Measurements from ENCODE around the gene DLG2. TPM values are rescaled to one million over a fixed set of nuclear protein-coding genes. Genes with fewer than 3 reads are reported as not detected.

Gene DLG2
- total RNA-seq, 1 experiment from 2014 or later, result 17.5 TPM

DNA sequence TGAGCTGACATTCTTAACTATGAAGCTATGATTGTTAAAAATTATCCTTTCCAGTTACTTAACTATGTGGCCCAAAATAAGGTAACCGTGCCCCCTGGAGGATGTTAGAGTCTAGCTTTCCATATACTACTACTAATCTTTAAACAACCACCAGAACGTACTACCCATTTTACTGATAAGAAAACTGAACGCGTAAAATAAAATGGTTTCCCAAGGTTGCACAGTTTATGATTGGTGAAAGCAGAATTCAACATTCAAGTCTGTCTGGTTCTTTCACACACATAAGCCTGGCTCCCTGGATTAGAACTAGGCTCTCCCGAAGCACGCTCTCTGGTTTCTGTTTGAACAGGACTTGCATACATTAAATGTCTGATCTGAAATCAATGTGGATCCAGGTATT is 1903.1 kb downstream of the DLG2 start (continued):
- TF ChIP-seq, protein P1, sequence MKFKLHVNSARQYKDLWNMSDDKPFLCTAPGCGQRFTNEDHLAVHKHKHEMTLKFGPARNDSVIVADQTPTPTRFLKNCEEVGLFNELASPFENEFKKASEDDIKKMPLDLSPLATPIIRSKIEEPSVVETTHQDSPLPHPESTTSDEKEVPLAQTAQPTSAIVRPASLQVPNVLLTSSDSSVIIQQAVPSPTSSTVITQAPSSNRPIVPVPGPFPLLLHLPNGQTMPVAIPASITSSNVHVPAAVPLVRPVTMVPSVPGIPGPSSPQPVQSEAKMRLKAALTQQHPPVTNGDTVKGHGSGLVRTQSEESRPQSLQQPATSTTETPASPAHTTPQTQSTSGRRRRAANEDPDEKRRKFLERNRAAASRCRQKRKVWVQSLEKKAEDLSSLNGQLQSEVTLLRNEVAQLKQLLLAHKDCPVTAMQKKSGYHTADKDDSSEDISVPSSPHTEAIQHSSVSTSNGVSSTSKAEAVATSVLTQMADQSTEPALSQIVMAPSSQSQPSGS (CRISPR knock-in tag; IDR thresholded peaks at IDR 0.05; ENCODE audit: borderline replicate concordance, low read depth), result no peak

GRCh38 chr11:83722392-83723119 is 1904.6 kb downstream of the DLG2 start:
- DNase-seq (ENCODE audit: low spot score), result peak; percentile 14
- peaks cover 74% of the 10 kb centered on the region for H3K4me1 Mint-ChIP-seq

More at GRCh38 chr11:83722392-83723119, 1904.6 kb downstream of the DLG2 start:
- Mint-ChIP-seq H3K36me3 (peaks cover 6% of the 10 kb centered on the region), H3K4me3 (peak overlapping the region; percentile 44), H3K9me3 (no peaks in the 10 kb centered on the region), H3K27me3 (ENCODE audit: low read depth) (0 out of 2 replicates have a peak, but pooled peaks cover 4% of the 10 kb centered on the region), H3K27ac (peak overlapping the region; percentile 90)
- ATAC-seq, result peak; percentile 7; the same call in 1 of the 2 replicates
- no peak for TF ChIP-seq RORB (CRISPR knock-in tag; IDR thresholded peaks at IDR 0.05)
- TF ChIP-seq FOXK1 (CRISPR knock-in tag; IDR thresholded peaks at IDR 0.05), result no peak
- no peak for TF ChIP-seq NR3C1 (CRISPR knock-in tag; conservative IDR thresholded peaks at IDR 0.05; ENCODE audit: low read depth)
- no peak for TF ChIP-seq E2F1 (CRISPR knock-in tag; IDR thresholded peaks at IDR 0.05)
- TF ChIP-seq ZBTB21 (CRISPR knock-in tag; IDR thresholded peaks at IDR 0.05; ENCODE audit: borderline replicate concordance), result no peak
- no peak for TF ChIP-seq AFF4 (CRISPR knock-in tag; IDR thresholded peaks at IDR 0.05; ENCODE audit: borderline replicate concordance)
- no peak for TF ChIP-seq ZNF281 (CRISPR knock-in tag; IDR thresholded peaks at IDR 0.05)
- ChIA-PET CTCF (interaction anchor here (1.2 to 3.5 kb wide), 5 partner anchors 10 to 429 kb away, joined by 3 to 27 read pairs (median 3); no protein-coding TSS in a partner anchor), POLR2A (no interaction called here)

All from WTC11 (cell line).